Activated CD8-positive, alpha-beta memory T cell treated with anti-CD3 and anti-CD28 coated beads for 48 hours (primary cell): Measurements from ENCODE around the gene COL18A1.
A peak's percentile ranks its signal among the peaks of the same experiment; 100 is the strongest.

Source experiments
- DNase-seq, 3 experiments: peaks; one replicate each; pipeline ENCODE4 v3.0.0-alpha.2; 2020; ENCODE audit warnings: low read depth in 2 of 3, low spot score in 2 of 3

COL18A1 gene

GRCh38 chr21:45531393-45532215, 126.6 kb downstream of the COL18A1 start:
- no peak for DNase-seq

- DNase-seq = no peak
Observed at GRCh38 chr21:45532826-45533360, 127.9 kb downstream of the COL18A1 start.

GRCh38 chr21:45533361-45533845, 128.4 kb downstream of the COL18A1 start:
- no peak for DNase-seq

GRCh38 chr21:45533846-45534635, 129.1 kb downstream of the COL18A1 start:
- DNase-seq = no peak

GRCh38 chr21:45534636-45535331, 129.8 kb downstream of the COL18A1 start:
- no peak for DNase-seq

GRCh38 chr21:45535341-45536081, 130.5 kb downstream of the COL18A1 start:
- no peak for DNase-seq

GRCh38 chr21:45536301-45537081, 131.5 kb downstream of the COL18A1 start:
- no peak for DNase-seq

- no peak for DNase-seq
Observed at GRCh38 chr21:45537111-45537745, 132.3 kb downstream of the COL18A1 start.

- DNase-seq = no peak
Observed at GRCh38 chr21:45537746-45538291, 132.9 kb downstream of the COL18A1 start.

GRCh38 chr21:45538381-45539045, 133.5 kb downstream of the COL18A1 start:
- DNase-seq = no peak

GRCh38 chr21:45539046-45539795, 134.3 kb downstream of the COL18A1 start:
- no peak for DNase-seq

- DNase-seq = no peak
Observed at GRCh38 chr21:45539796-45540600, 135.0 kb downstream of the COL18A1 start.

GRCh38 chr21:45540601-45540970, 135.6 kb downstream of the COL18A1 start:
- DNase-seq = no peak

GRCh38 chr21:45541221-45542039, 136.5 kb downstream of the COL18A1 start:
- peak in 2 of 3 experiments; percentile 46 to 68 for DNase-seq

- DNase-seq = peak in 2 of 3 experiments; percentile 44 to 59
Observed at GRCh38 chr21:45542242-45542666, 137.3 kb downstream of the COL18A1 start, which contains the start of gene SLC19A1. Gene SLC19A1, minus strand, starts transcription at chr21:45542440. Its CDS starts 4,481 bp downstream, at chr21:45537959.
